NCI-H1092 treated with DMSO at 0.1 percent for 48 hours (cell line): ENCODE results near the gene TRAPPC10.
A peak's percentile ranks its signal among the peaks of the same experiment; 100 is the strongest.

Experiments
- DNase-seq: peaks from one replicate; lab custom pipeline; 2025; lab: John Stamatoyannopoulos, UW

The TRAPPC10 gene

GRCh38 chr21:44011579-44012473, at the start of gene TRAPPC10:
Gene TRAPPC10, plus strand, starts transcription at chr21:44012309. Its CDS starts 185 bp downstream, at chr21:44012494.
- peak; percentile 76 for DNase-seq

GRCh38 chr21:43965911-43966585, 46.1 kb upstream of the TRAPPC10 start:
- no peak for DNase-seq

GRCh38 chr21:43966946-43967512, 45.1 kb upstream of the TRAPPC10 start:
- no peak for DNase-seq

DNA sequence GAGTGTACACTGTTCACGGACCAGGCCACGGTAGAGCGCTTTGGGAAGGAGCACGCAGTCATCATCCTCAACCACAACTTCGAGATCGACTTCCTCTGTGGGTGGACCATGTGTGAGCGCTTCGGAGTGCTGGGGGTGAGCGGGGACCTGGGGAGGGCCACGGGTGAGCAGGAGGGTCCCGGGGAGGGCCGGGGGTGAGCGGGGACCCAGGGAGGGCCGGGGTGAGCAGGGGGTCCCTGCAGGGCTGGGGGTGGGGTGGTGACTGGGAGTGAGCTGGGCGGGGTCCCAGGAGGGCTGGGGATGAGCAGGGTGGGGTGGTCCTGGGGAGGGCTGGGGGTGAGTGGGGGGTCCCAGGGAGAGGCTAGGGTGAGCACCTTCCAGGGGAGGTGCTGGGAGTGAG, 44.1 kb upstream of the TRAPPC10 start:
- DNase-seq, result no peak

DNA sequence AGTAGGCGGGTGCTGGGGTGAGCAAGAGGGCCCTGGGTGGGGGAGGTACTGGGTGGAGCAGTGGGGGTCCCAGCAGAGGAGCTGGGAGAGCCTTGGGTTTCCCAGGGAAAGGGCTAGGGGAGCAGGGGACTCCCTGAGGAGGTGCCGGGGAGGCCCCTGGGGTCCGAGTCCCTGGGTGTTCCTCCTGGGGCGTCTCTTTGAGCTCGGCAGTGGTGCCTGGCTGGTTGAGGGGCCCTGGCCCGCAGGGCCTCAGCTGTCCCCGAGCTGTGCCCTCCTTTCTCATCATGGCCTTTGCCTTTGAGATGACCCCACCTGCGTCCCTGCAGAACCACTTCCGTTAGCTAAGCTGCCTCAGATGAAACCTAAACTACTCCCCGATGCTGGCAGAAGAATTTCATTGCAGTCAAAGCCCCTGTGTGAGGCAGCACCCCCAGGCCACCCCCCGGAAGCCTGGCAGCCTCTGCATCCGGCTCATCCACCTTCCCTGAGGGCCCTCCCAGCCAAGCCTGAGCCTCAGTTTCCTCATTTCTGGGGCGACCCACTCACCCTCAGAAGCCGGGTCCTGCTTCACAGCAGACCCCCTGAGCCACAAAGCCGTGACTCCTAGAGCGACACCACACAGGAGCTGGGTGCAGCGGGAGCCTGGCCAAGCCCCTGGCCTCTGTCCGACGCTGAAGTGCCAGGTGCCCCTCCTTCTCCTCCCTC, 43.5 kb upstream of the TRAPPC10 start:
- DNase-seq, result no peak

GRCh38 chr21:43969115-43969444, 43.0 kb upstream of the TRAPPC10 start:
- DNase-seq, result no peak

DNA sequence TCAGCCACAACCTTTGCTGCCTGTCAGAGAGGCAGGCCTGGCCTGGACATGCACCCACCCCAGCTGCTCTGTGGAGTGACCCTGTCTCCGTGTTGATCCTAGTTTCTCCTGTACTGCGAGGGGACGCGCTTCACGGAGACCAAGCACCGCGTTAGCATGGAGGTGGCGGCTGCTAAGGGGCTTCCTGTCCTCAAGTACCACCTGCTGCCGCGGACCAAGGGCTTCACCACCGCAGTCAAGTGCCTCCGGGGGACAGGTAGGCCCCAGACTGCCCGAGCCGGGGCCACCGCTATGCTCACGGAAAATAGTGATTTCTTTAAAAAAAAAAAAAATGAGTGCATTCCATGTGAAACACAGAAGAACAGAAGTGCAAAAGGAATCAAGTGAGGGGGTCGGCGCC, 41.6 kb upstream of the TRAPPC10 start:
- DNase-seq, result no peak

DNA sequence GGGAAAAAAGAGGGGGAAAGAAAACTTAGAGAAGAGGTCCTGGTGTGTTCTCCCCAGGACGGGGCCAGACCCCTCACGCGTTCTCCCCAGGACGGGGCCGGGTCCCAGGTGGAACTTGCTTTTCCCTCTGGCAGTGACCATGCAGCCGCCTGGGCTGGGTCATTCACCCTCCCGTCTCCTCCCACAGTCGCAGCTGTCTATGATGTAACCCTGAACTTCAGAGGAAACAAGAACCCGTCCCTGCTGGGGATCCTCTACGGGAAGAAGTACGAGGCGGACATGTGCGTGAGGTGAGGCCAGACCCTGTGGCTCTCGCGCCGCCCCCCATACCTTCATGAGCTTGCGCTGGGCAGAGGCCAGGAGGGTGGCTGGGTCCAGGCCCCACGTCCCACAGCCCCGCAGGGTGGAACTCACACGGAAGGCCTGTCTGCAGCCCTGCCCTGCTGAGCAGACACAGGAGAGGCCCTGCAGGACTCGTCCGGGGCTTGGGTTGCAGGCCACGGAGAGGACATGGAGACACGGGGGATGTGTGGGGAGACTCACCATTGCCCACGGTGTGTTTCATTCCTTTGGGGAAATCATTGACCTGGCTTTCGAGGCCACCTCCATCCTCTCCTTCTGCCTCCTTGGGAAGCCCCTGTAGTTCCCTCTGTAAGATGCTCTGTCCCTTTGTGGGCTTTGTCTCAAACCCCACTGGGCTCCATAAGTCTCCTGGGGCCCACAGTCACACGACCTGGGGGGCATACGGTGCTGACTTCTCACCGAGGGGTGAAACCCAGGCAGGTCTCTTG, 40.7 kb upstream of the TRAPPC10 start:
- DNase-seq, result no peak

GRCh38 chr21:43971992-43972255, 40.2 kb upstream of the TRAPPC10 start:
- DNase-seq, result no peak

- DNase-seq, result no peak
Measured at GRCh38 chr21:43972850-43973633, 39.1 kb upstream of the TRAPPC10 start.

DNA sequence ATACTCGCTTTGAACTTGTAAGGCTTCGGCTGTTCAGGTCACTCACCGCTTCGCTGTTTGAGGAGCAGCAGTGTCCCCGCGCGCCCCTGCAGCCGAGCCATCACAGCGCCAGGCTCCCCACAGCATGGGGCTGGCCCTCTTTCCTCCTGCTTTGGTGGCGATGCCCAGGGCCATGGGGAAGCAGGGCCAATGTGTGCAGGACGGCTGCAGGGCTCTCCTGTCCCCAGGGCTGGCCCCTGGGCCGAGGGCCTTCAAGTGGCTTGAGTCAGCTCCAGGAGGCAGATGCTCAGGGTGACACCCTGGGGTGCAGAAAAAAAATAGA, 38.5 kb upstream of the TRAPPC10 start:
- no peak for DNase-seq

DNA sequence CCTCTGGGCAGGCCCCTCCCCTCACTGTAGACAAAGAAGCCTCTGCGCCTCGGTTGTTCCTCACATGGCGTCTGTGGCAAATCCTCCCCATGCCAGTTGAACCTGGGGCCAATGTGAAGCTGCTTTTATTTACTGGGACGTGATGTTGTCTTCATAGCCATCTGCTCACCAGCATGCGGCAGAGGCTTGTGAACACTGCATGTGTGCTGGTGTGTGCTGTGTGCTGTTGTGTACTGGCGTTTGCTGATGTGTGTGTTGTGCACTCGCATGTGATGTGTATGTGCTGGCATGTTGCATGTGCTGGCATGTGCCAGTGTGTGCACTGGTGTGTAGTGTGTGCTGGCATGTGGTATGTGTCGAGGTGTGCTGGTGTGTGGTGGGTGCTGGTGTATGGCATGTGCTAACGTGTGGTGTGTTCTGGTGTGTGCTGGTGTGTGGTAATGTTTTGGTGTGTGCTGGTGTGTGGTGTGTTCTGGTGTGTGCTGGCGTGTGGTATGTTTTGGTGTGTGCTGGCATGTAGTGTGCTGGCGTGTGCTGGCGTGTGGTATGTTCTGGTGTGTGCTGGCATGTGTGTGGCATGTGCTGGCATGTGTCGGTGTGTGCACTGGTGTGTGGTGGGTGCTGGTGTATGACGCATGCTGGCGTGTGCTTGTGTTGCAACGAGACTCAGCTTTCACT, 37.2 kb upstream of the TRAPPC10 start:
- DNase-seq, result no peak

GRCh38 chr21:43975469-43976098, 36.5 kb upstream of the TRAPPC10 start:
- peak; percentile 58 for DNase-seq

DNA sequence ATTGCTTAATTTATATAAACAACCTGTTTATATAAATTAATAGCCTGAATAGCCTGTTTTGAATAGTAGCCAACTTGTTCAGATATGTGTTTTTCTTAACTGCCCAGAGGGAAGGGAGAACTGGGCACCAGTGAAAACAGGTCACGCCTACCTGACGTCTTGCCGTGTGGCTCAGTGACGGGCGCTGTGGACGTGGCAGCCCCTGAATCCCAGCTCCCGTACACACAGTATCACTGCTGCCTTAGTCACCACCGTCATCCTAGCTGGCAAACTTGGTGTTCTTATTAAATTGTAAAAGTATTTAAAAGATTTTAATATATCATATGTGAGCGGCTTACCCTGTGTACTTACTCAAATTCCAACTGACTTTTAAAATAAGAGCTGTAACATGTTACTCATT, 35.4 kb upstream of the TRAPPC10 start:
- DNase-seq, result no peak

DNA sequence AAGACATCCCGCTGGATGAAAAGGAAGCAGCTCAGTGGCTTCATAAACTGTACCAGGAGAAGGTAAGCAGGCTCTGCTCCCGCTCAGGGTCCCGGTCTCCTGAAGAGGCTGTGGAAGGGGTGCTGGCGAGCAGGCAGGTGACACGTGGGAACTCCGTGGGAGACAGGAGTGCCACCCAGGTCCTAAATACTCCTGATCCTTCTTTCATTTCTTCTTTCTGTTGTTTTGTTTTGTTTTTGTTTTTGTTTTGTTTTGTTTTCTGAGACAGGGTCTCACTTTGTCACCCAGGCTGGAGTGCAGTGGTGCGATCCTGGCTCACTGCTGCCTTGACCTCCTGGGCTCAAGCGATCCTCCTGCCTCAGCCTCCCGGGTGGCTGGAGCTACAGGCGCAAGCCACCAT, 34.0 kb upstream of the TRAPPC10 start:
- no peak for DNase-seq

DNA sequence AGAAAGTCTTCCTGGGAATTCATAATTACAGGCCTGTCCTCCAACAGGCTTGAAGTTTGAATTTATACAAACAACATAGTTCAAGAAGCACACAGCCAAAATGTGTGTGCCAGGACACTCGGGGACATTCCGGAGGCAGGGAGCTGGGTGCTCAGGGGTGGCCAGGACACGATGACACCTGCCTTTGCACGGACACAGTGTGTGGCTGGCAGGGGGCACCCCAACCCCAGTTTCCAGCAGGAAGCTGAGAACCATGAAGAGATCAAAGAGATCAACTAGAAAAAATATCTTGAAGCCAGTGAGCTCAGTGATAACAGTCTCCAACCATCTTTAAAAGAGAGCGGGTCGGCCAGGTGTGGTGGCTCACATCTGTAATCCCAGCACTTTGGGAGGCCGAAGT, 32.5 kb upstream of the TRAPPC10 start:
- no peak for DNase-seq

DNA sequence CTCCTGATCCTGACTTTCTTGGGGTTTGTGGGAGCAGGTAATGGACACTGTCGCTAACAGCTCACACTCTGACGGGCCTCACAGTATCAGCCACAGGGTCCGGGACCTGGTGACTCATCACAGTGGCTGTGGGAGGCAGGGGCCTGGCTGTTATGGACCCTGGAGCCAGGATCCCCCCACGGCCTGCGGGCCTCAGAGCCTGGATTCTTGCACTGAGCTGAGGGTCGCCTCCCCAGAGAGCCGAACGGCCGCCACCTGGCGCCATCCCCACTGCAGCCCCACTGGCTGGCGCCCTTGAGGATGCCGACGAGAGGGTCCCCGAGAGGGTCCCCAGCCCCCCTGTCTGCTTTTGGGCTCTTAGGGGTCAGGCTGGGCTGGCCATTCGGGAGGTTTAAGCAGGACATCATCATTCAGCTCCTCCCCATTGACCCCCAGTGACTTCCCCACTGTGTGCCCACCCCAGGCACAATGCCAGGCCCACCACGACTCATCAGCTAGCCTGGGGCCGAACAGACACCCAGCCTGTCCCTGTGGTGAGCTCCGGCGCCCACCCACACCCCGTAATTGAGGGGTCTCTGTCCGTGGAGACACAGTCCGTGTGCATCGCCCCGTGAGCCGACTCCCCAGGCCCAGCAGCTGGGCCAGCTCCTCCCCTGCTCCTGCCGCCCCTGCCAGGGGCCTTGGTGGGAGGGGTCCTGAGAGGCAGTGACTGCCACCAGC, 30.8 kb upstream of the TRAPPC10 start:
- DNase-seq, result no peak

GRCh38 chr21:43981871-43982210, 30.3 kb upstream of the TRAPPC10 start:
- no peak for DNase-seq

GRCh38 chr21:43982489-43983078, 29.5 kb upstream of the TRAPPC10 start:
- no peak for DNase-seq
